AG09309 (cell line): ENCODE data around the gene ADCK1.

ENCODE experiments used
- DNase-seq: peaks from one replicate; pipeline ENCODE4 v3.0.0-alpha.2; 2010; ENCODE audit warnings: low read depth
- H3K4me3 ChIP-seq: 2 replicates; pipeline ENCODE4 v1.5.1; 2011; ENCODE audit warnings: mild to moderate bottlenecking, low read depth, low read length, moderate library complexity; ENCODE audit not compliant: control insufficient read depth
- TF ChIP-seq, protein P1 (sequence below): IDR thresholded peaks from 2 replicates; pipeline ENCODE4 v1.5.1; 2011; ENCODE audit warnings: mild to moderate bottlenecking, low read depth, low read length, inconsistent platforms; ENCODE audit not compliant: insufficient read depth, control insufficient read depth; ENCODE audit errors: missing control alignments

The ADCK1 gene

GRCh38 chr14:77862154-77862786, 62.4 kb downstream of the ADCK1 start:
- no peak for DNase-seq
- no peak overlapping the region for H3K4me3 ChIP-seq
- TF ChIP-seq, protein P1, sequence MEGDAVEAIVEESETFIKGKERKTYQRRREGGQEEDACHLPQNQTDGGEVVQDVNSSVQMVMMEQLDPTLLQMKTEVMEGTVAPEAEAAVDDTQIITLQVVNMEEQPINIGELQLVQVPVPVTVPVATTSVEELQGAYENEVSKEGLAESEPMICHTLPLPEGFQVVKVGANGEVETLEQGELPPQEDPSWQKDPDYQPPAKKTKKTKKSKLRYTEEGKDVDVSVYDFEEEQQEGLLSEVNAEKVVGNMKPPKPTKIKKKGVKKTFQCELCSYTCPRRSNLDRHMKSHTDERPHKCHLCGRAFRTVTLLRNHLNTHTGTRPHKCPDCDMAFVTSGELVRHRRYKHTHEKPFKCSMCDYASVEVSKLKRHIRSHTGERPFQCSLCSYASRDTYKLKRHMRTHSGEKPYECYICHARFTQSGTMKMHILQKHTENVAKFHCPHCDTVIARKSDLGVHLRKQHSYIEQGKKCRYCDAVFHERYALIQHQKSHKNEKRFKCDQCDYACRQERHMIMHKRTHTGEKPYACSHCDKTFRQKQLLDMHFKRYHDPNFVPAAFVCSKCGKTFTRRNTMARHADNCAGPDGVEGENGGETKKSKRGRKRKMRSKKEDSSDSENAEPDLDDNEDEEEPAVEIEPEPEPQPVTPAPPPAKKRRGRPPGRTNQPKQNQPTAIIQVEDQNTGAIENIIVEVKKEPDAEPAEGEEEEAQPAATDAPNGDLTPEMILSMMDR = peak; percentile 98

- TF ChIP-seq, protein P1 = no peak
- no peak for DNase-seq
- H3K4me3 ChIP-seq = no peak overlapping the region
Observed at GRCh38 chr14:77864085-77864484, 64.2 kb downstream of the ADCK1 start.

DNA sequence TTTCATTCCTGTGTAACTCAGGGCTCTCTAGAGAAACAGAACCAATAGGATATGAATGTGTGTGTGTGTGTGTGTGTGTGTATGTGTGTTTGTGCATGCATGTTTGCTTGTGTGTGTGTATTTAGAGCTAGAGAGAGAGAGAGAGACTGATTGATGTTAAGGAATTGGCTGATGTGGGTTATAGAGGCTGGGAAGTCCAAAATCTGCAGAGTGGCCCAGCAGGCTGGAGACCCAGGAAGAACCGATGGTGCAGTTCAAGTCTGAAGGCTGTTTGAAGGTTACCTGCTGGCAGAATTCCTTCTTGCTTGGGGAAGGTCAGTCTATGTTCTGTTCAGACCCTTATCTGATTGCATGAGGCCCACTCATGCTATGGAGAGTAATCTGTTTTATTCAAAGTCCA, 64.7 kb downstream of the ADCK1 start:
- no peak for DNase-seq
- no peak overlapping the region for H3K4me3 ChIP-seq
- TF ChIP-seq, protein P1 = no peak

- TF ChIP-seq, protein P1 = no peak
Observed at GRCh38 chr14:77865455-77865854, 65.5 kb downstream of the ADCK1 start.

GRCh38 chr14:77866932-77867331, 67.0 kb downstream of the ADCK1 start:
- DNase-seq = no peak
- H3K4me3 ChIP-seq = no peak overlapping the region
- TF ChIP-seq, protein P1 = no peak

More at GRCh38 chr14:77865455-77865854, 65.5 kb downstream of the ADCK1 start:
- no peak for DNase-seq
- H3K4me3 ChIP-seq = no peak overlapping the region

DNA sequence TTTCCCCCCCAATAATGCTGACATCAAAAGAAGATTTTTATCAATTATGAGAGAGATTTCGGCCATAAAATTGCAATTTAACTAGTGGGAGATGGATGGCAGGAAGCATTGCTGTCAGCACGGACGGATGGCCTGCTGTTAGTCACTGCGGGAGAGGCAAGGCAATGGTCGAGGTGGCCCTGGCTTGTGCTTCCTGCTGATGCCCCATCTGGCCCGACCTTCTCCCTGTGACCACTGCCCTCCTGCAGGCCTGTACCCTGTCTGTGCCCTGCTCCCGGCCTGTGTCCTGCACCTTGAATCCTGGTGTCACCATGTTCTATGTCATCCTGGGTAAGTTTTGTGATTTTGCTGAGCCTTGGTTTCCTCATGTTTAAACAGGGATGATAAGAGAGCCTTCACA, 67.6 kb downstream of the ADCK1 start:
- H3K4me3 ChIP-seq = no peak overlapping the region
- TF ChIP-seq, protein P1 = no peak
- DNase-seq = no peak
